Retinal pigment epithelial cell (primary cell): ENCODE measurements around the gene KDM5C.
"Not testable (repeated sequence)": the region's sequence is repeated elsewhere in the genome, so short reads cannot be mapped to it uniquely, and the experiment has no call there.

Source experiments
- DNase-seq: peaks from one replicate; pipeline ENCODE4 v3.0.0-alpha.2; 2010; ENCODE audit warnings: low read depth
- H3K4me3 ChIP-seq: 2 replicates; pipeline ENCODE4 v1.5.1; 2011; ENCODE audit warnings: mild to moderate bottlenecking, low read length, control low read depth, moderate library complexity
- TF ChIP-seq, protein P1 (sequence below): conservative IDR thresholded peaks from 2 replicates; pipeline ENCODE4 v1.5.1; 2011; ENCODE audit warnings: low read depth, low read length, control low read depth, inconsistent platforms

Gene KDM5C

DNA sequence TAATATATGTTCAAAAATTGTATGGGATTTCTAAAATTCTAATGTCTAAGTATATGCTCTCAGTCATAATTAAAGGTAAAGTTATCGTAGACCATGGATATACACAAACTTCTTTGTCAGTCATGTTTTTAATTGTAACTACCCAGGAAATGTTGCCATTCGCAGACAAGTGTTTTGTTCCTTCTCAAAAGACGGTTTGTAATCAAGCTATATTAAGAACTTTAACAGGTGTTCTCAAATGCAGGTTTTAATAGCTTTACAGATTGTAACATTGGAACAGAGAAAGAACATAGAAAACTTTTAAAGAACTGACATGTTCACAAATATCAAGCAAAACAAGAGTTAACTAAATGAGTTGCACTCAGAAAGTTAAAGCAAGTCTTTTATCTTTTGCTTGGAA lies 58.9 kb downstream of the KDM5C start:
- H3K4me3 ChIP-seq, result no peak overlapping the region
- DNase-seq, result no peak
- TF ChIP-seq, protein P1, sequence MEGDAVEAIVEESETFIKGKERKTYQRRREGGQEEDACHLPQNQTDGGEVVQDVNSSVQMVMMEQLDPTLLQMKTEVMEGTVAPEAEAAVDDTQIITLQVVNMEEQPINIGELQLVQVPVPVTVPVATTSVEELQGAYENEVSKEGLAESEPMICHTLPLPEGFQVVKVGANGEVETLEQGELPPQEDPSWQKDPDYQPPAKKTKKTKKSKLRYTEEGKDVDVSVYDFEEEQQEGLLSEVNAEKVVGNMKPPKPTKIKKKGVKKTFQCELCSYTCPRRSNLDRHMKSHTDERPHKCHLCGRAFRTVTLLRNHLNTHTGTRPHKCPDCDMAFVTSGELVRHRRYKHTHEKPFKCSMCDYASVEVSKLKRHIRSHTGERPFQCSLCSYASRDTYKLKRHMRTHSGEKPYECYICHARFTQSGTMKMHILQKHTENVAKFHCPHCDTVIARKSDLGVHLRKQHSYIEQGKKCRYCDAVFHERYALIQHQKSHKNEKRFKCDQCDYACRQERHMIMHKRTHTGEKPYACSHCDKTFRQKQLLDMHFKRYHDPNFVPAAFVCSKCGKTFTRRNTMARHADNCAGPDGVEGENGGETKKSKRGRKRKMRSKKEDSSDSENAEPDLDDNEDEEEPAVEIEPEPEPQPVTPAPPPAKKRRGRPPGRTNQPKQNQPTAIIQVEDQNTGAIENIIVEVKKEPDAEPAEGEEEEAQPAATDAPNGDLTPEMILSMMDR, result no peak

GRCh38 chrX:53164566-53164965 lies 60.4 kb downstream of the KDM5C start:
- H3K4me3 ChIP-seq, DNase-seq: not testable (repeated sequence)

DNA sequence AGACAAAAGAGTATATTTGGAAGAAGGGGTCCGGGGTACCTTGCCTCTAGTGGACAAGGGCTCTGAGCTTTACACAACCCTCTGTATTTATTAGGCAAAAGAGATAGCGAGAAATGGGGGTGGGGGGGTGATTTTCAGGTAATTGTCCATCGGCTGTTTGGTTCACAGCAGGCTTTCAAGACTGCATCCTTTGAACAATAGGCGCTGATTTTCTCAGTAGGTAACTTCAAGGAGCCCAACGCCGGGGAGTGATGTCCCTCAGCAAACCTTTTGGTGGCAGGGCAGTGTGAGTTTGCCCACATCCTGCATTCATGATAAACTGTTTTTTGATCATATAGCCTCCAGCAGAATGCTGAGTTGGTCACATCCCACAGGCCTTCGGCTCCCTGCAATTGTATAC lies 61.6 kb downstream of the KDM5C start:
- no peak for DNase-seq
- TF ChIP-seq, protein P1, result no peak
- no peak overlapping the region for H3K4me3 ChIP-seq

DNA sequence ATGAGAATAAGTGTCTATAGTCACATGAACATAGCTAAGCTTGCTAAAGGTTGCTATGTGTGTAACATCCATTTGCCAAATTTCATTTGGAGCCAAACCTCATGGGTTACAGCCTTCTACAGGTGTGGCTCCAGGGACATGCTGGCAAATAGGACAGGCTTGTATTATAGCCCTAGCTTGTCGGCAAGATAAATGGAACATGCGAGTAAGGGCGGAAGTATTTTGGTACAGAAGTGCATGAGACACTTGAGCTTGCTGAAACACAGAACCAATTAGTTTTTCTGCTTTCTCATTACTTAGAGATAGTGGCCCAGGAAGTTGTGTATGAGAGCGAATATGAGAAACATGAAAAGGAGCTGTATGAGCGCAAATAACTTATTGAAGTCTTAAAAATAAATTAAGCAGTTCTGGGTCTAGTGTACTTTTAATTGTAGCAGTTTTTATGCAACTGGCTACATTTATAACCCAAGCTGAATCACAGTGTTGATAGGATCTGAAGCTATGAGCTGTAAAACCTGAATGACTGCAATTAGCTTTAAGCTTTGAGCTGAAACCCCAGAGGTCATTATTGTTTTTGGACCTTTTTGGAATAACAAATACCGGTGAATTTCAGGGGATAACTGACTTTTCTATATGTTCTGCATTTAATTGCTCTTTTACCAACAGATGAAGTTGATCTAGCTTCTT lies 64.6 kb downstream of the KDM5C start:
- TF ChIP-seq, protein P1, result no peak
- DNase-seq, result no peak

DNA sequence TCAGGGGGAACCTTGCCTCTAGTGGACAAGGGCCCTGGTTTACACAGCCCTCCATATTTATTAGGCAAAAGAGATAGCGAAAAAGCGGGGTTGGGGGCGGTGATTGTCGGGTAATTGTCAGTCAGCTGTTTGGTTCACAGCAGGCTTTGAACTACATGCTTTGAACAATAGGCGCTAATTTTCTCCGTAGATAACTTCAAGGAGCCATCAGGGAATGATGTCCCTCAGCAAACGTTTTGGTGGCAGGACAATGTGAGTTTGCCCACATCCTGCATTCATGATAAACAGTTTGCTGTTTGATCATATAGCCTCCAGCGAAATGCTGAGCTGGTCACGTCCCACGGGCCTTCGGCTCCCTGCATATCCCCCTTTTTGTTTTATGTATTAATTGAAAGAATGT lies 65.8 kb downstream of the KDM5C start:
- H3K4me3 ChIP-seq, result no peak overlapping the region
- TF ChIP-seq, protein P1, result no peak
- DNase-seq, result no peak

More for the DNA sequence above, 64.6 kb downstream of the KDM5C start:
- H3K4me3 ChIP-seq, result no peak overlapping the region

DNA sequence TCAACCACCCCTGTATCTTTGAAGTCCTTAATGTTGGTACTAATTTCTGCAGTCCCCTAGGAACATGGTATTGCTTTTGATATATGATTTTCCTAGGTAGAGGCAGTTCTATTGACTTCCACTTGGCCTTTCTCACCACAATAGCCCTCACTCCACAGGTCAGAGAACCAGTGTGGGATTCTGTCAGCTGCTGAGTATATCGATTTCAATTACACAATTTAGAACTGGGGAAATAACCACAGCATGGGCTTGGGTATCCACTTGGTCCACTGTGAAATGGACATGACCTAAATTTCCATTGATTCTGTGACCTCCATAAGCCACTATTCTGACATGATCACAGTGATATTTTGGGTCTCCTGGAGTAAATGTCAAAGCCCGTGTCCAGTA lies 68.8 kb downstream of the KDM5C start:
- DNase-seq, result no peak
- no peak overlapping the region for H3K4me3 ChIP-seq
- TF ChIP-seq, protein P1, result no peak

DNA sequence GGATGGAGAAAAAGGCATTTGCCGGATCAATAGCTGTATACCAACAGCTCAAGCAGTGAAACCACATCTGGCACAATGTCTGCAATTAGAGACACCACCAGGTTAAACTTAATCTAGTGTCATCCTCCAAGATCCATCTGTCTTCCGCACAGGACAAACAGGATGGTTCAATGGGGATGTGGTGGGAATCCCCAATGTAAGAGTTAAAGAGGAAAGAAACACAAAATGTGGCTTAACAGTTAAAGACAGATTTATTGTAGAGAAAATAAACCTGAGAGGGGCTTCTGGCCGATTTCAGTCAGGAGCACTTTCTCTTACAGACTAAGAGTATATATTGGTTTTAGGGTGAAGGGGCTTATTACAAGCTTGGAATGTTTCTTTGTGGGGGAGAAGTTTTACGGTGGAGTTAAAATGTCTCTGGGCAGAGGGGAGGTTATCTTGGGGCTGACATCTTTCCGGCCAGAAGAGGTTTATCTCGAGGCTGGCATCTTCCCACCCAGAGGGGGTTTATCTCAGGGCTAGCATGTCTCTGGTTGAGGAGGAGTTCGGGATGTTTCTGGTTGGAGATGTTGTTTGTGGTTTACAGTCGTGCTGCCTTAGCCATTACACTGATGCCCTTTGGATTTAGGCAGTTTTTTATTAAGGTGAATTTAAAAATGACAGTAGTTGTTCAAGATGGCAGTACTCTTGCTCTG lies 69.3 kb downstream of the KDM5C start:
- TF ChIP-seq, protein P1, result no peak
- DNase-seq, result no peak
- no peak overlapping the region for H3K4me3 ChIP-seq
